Measurements from ENCODE around the gene AP3M1.
"Not testable (repeated sequence)": the region's sequence is repeated elsewhere in the genome, so short reads cannot be mapped to it uniquely, and the experiment has no call there.

AP3M1 gene

GRCh38 chr10:74150990-74151878 is 606 bp upstream of the AP3M1 start, which contains the start of gene ADK:
TSS of gene ADK (plus strand) at chr10:74151221. CDS start at chr10:74151279, 58 bp downstream.
- peak within 1 kb of the TSS; percentile 89 for H3K4me3 ChIP-seq (replicated peaks; ENCODE audit: low read depth, low read length)
- peak; percentile 31 for TF ChIP-seq CTCF (IDR thresholded peaks at IDR 0.05; ENCODE audit: low read depth, low read length, missing control alignments)
- peak; percentile 96 for DNase-seq (ENCODE audit: extremely low read depth, low read depth)

- not testable (repeated sequence) for H3K4me3 ChIP-seq (replicated peaks; ENCODE audit: low read depth, low read length); DNase-seq (ENCODE audit: extremely low read depth, low read depth)
These were observed 3.6 kb downstream of the AP3M1 start for GRCh38 chr10:74146980-74147379.

GRCh38 chr10:74145133-74145532 is 5.5 kb downstream of the AP3M1 start:
- DNase-seq (ENCODE audit: extremely low read depth, low read depth), result no peak
- TF ChIP-seq CTCF (IDR thresholded peaks at IDR 0.05; ENCODE audit: low read depth, low read length, missing control alignments), result no peak
- H3K4me3 ChIP-seq (replicated peaks; ENCODE audit: low read depth, low read length), result no peak overlapping the region

- no peak for DNase-seq (ENCODE audit: extremely low read depth, low read depth)
- no peak overlapping the region for H3K4me3 ChIP-seq (replicated peaks; ENCODE audit: low read depth, low read length)
- no peak for TF ChIP-seq CTCF (IDR thresholded peaks at IDR 0.05; ENCODE audit: low read depth, low read length, missing control alignments)
These were observed 10.1 kb downstream of the AP3M1 start for GRCh38 chr10:74140553-74140952.

GRCh38 chr10:74139981-74140380 is 10.6 kb downstream of the AP3M1 start:
- TF ChIP-seq CTCF (IDR thresholded peaks at IDR 0.05; ENCODE audit: low read depth, low read length, missing control alignments), result no peak
- H3K4me3 ChIP-seq (replicated peaks; ENCODE audit: low read depth, low read length), result no peak overlapping the region
- DNase-seq (ENCODE audit: extremely low read depth, low read depth), result no peak

GRCh38 chr10:74138596-74138995 is 12.0 kb downstream of the AP3M1 start:
- not testable (repeated sequence) for DNase-seq (ENCODE audit: extremely low read depth, low read depth); H3K4me3 ChIP-seq (replicated peaks; ENCODE audit: low read depth, low read length)

GRCh38 chr10:74137992-74138391 is 12.6 kb downstream of the AP3M1 start:
- H3K4me3 ChIP-seq (replicated peaks; ENCODE audit: low read depth, low read length), result no peak overlapping the region
- no peak for TF ChIP-seq CTCF (IDR thresholded peaks at IDR 0.05; ENCODE audit: low read depth, low read length, missing control alignments)
- DNase-seq (ENCODE audit: extremely low read depth, low read depth), result no peak

GRCh38 chr10:74135452-74135851 is 15.2 kb downstream of the AP3M1 start:
- DNase-seq (ENCODE audit: extremely low read depth, low read depth), result no peak
- no peak for TF ChIP-seq CTCF (IDR thresholded peaks at IDR 0.05; ENCODE audit: low read depth, low read length, missing control alignments)
- H3K4me3 ChIP-seq (replicated peaks; ENCODE audit: low read depth, low read length), result no peak overlapping the region

All from HFF-Myc (cell line).